OCI-LY1 (cell line): ENCODE measurements around the gene IRF8.
A peak's percentile ranks its signal among the peaks of the same experiment; 100 is the strongest.

ENCODE experiments used
- H2AFZ ChIP-seq: fragments of 200-600 bp; sonication (generic), shearing (Covaris generic); 2 replicates; pipeline ENCODE4 v1.6.0; 2014; ENCODE audit warnings: antibody characterized with exemption, mild to moderate bottlenecking, low read length
- H3F3A ChIP-seq: fragments of 200-600 bp; sonication (generic), shearing (Covaris generic); 2 replicates; pipeline ENCODE4 v1.6.0; 2014; ENCODE audit warnings: mild to moderate bottlenecking, antibody characterized with exemption, low read length, moderate library complexity; ENCODE audit not compliant: insufficient read depth
- H3K27ac ChIP-seq: fragments of 200-600 bp; sonication (generic); 2 replicates; pipeline ENCODE4 v1.5.1; 2014; ENCODE audit warnings: low read length, mixed run types, mild to moderate bottlenecking, low read depth; ENCODE audit not compliant: poor library complexity, severe bottlenecking
- H3K27me3 ChIP-seq: fragments of 200-600 bp; sonication (generic); 2 replicates; pipeline ENCODE4 v1.6.0; 2014; ENCODE audit warnings: antibody characterized with exemption, mild to moderate bottlenecking, low read length, moderate library complexity; ENCODE audit not compliant: insufficient read depth
- H3K36me3 ChIP-seq: fragments of 200-600 bp; sonication (generic); 2 replicates; pipeline ENCODE4 v1.6.1; 2014; ENCODE audit warnings: mild to moderate bottlenecking, antibody characterized with exemption, low read length, moderate library complexity, mixed read lengths; ENCODE audit not compliant: insufficient read depth
- H3K4me1 ChIP-seq: fragments of 200-600 bp; sonication (generic); 2 replicates; pipeline ENCODE4 v1.5.1; 2014; ENCODE audit warnings: mild to moderate bottlenecking, low read length, moderate library complexity; ENCODE audit not compliant: insufficient read depth, severe bottlenecking
- H3K4me2 ChIP-seq: fragments of 200-600 bp; sonication (generic), shearing (Covaris generic); 2 replicates; pipeline ENCODE4 v1.6.1; 2014; ENCODE audit warnings: low read length
- H3K4me3 ChIP-seq: fragments of 200-600 bp; sonication (generic); 2 replicates; pipeline ENCODE4 v1.5.1; 2014; ENCODE audit warnings: low read length, low read depth, mild to moderate bottlenecking, mixed read lengths; ENCODE audit not compliant: poor library complexity, severe bottlenecking
- H3K79me2 ChIP-seq: fragments of 200-600 bp; shearing (Covaris generic); 2 replicates; pipeline ENCODE4 v1.6.1; 2016; ENCODE audit warnings: mixed run types, low read length, mixed read lengths; ENCODE audit not compliant: insufficient read depth
- H3K9ac ChIP-seq: fragments of 200-600 bp; sonication (generic), shearing (Covaris generic); 2 replicates; pipeline ENCODE4 v1.6.1; 2014; ENCODE audit warnings: mild to moderate bottlenecking, low read length, mixed read lengths
- H3K9me2 ChIP-seq: fragments of 200-600 bp; sonication (generic), shearing (Covaris generic); 2 replicates; pipeline ENCODE4 v1.6.1; 2014; ENCODE audit warnings: low read depth, mild to moderate bottlenecking, low read length, mixed read lengths
- H3K9me3 ChIP-seq: fragments of 200-600 bp; shearing (Covaris generic); 2 replicates; pipeline ENCODE4 v1.6.1; 2014; ENCODE audit warnings: low read length, mixed read lengths
- H4K20me1 ChIP-seq: fragments of 200-600 bp; sonication (generic), shearing (Covaris generic); 2 replicates; pipeline ENCODE4 v1.6.0; 2016; ENCODE audit warnings: mild to moderate bottlenecking, low read length; ENCODE audit not compliant: insufficient read depth
- CTCF ChIP-seq: fragments of 200-600 bp; sonication (generic), shearing (Covaris generic); IDR thresholded peaks from 2 replicates; pipeline ENCODE4 v1.5.1; 2017; ENCODE audit warnings: mild to moderate bottlenecking, antibody characterized with exemption, low read length, moderate library complexity, mixed read lengths
- EZH2 ChIP-seq: fragments of 200-600 bp; sonication (generic), shearing (Covaris generic); IDR thresholded peaks from 2 replicates; pipeline ENCODE4 v1.8.0; 2017; ENCODE audit warnings: borderline replicate concordance, mixed run types, mild to moderate bottlenecking, antibody characterized with exemption, low read length, moderate library complexity, mixed read lengths

IRF8 gene

GRCh38 chr16:85915125-85915845 is 16.3 kb downstream of the IRF8 start:
- Histone ChIP-seq H3K4me1 (peaks cover 76% of the 10 kb centered on the region), H3F3A (no peaks in the 10 kb centered on the region)

GRCh38 chr16:85916141-85916890 is 17.4 kb downstream of the IRF8 start:
- H3K27ac ChIP-seq, result peak overlapping the region; percentile 60
- H3K9ac ChIP-seq, result no peak overlapping the region; the same call in 1 of the 2 replicates
- no peaks in the 10 kb centered on the region for H3K27me3 ChIP-seq
- peaks cover 66% of the 10 kb centered on the region for H3K4me1 ChIP-seq
- no peaks in the 10 kb centered on the region for H3F3A ChIP-seq
- H2AFZ ChIP-seq, result no peak overlapping the region
- TF ChIP-seq CTCF, result no peak
- no peak for TF ChIP-seq EZH2
- H4K20me1 ChIP-seq, result no peaks in the 10 kb centered on the region
- H3K36me3 ChIP-seq, result peaks cover 99% of the 10 kb centered on the region
- no peaks in the 10 kb centered on the region for H3K79me2 ChIP-seq
- peak overlapping the region; percentile 19 for H3K4me3 ChIP-seq
- no peaks in the 10 kb centered on the region for H3K9me2 ChIP-seq
- peak overlapping the region; percentile 86 for H3K4me2 ChIP-seq
- no peaks in the 10 kb centered on the region for H3K9me3 ChIP-seq

More at GRCh38 chr16:85915125-85915845, 16.3 kb downstream of the IRF8 start:
- no peak for TF ChIP-seq EZH2
- peak overlapping the region; percentile 18; the same call in 1 of the 2 replicates for H3K9ac ChIP-seq
- H3K36me3 ChIP-seq, result peaks cover 99% of the 10 kb centered on the region
- no peak overlapping the region for H2AFZ ChIP-seq
- peak overlapping the region; percentile 86 for H3K4me2 ChIP-seq
- no peaks in the 10 kb centered on the region for H3K9me2 ChIP-seq
- H3K9me3 ChIP-seq, result no peaks in the 10 kb centered on the region
- H3K4me3 ChIP-seq, result peak overlapping the region; percentile 19
- H4K20me1 ChIP-seq, result no peaks in the 10 kb centered on the region
- H3K27me3 ChIP-seq, result no peaks in the 10 kb centered on the region
- H3K27ac ChIP-seq, result peak overlapping the region; percentile 60
- H3K79me2 ChIP-seq, result no peaks in the 10 kb centered on the region

GRCh38 chr16:85917012-85917411 is 18.1 kb downstream of the IRF8 start:
- no peak overlapping the region for H3K9ac ChIP-seq
- H2AFZ ChIP-seq, result no peak overlapping the region
- no peak for TF ChIP-seq EZH2
- TF ChIP-seq CTCF, result peak; percentile 62
- peaks cover 98% of the 10 kb centered on the region for H3K36me3 ChIP-seq
- H3K27me3 ChIP-seq, result no peaks in the 10 kb centered on the region
- no peak overlapping the region for H3K4me3 ChIP-seq
- no peaks in the 10 kb centered on the region for H3K9me2 ChIP-seq
- H3K79me2 ChIP-seq, result no peaks in the 10 kb centered on the region
- no peaks in the 10 kb centered on the region for H3K9me3 ChIP-seq
- peaks cover 59% of the 10 kb centered on the region for H3K4me1 ChIP-seq
- peak overlapping the region; percentile 60 for H3K27ac ChIP-seq
- H3F3A ChIP-seq, result 0 out of 2 replicates have a peak, but pooled peaks cover 2% of the 10 kb centered on the region
- no peak overlapping the region; the same call in 1 of the 2 replicates for H3K4me2 ChIP-seq
- H4K20me1 ChIP-seq, result no peaks in the 10 kb centered on the region
